ENCODE results near the gene VAPA.
A peak's percentile ranks its signal among the peaks of the same experiment; 100 is the strongest.
"Not testable (repeated sequence)": the region's sequence is repeated elsewhere in the genome, so short reads cannot be mapped to it uniquely, and the experiment has no call there.

The VAPA gene

DNA sequence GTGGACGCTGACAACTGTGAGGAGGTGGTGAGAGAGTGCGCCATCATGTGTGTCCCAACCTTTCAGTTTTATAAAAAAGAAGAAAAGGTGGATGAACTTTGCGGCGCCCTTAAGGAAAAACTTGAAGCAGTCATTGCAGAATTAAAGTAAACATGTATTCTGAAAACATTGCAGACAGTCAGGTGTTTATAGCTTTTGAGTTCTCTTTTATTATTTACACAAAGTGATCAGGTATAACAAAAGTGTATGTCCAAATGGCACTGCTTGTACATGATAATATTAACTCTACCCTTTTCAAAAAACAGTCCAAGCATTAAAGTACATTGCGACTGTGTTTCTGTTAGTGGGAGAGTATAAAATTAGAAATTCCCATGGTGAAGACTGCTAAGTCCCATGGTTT, 25.8 kb upstream of the VAPA start:
- no peak for DNase-seq

DNA sequence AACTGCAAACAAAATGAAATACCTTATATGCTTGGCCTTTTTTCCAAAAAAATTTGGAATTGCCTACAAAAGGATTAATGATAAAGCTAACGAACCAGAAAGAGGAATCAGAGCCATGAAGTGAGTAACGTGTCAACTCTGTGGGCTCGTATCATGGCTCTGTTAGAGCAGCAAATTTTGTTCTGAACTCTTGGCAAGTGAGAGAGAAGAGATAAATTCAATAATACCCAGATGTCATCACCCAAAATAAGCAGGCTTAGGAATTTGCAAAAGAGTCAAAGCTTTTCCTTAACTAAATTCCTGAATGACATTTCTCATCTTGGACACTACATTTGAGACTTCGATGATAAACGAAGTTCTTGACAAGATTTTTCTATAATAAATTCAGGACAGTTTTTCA, 23.6 kb upstream of the VAPA start:
- no peak for DNase-seq

DNA sequence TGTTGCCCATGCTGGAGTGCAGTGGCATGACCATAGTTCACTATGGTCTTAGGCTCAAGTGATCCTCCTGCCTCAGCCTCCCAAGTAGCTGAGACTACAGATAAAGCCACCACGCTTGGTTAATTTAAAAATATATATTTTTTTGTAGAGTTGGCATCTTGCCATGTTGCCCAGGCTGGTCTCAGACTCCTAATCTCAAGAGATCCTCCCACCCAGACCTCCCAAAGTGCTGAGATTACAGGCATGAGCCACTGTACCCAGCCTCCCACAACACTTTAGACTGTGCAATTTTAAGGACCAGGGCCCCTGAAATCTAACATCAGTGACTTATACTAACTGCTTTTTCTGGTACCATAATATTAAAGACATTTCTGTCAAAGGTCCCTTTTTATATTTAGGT, 22.9 kb upstream of the VAPA start:
- DNase-seq, result no peak

DNA sequence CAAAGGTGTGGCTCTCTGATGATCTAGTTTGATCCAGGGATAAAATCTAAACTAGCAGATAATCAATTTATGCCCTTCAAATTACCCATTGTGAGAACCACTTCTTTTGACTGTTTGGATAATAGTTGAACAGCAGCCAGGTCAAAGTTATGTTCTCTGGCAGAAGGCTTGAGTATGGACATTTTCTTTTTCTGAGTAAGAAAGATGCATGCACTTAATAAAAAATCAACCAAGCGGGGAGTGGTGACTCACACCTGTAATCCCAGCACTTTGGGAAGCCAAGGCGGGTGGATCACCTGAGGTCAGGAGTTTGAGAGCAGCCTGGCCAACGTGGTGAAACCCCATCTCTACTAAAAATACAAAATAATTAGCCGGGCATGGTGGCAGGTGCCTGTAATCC, 22.3 kb upstream of the VAPA start:
- DNase-seq, result not testable (repeated sequence)

DNA sequence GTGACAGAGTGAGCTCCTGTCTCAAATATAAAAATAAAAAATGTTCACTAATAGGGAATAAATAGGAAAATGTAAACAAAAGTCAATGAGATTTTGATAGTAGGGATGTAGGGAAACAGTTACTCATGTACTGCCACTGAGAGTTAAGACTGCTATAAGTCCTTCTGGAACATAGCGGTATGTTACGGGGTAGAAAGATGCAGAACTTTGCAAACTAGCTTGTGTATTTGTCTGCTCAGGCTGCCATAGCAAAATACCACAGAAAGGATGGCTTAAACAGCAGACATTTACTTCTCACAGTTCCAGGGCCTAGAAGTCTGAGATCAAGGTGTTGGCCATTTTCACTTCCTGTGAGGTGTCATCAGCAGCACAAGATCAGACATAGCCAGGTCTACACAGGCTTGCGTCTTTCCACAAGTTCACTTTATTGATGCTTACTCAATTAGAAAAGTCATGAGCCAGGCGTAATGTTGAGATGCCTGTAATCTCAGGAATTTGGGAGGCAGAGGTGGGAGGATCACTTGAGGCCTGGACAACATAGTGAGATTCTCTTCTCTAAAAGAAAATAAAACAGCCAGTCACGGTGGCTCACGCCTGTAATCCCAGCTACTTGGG, 19.3 kb upstream of the VAPA start:
- DNase-seq, result no peak

DNA sequence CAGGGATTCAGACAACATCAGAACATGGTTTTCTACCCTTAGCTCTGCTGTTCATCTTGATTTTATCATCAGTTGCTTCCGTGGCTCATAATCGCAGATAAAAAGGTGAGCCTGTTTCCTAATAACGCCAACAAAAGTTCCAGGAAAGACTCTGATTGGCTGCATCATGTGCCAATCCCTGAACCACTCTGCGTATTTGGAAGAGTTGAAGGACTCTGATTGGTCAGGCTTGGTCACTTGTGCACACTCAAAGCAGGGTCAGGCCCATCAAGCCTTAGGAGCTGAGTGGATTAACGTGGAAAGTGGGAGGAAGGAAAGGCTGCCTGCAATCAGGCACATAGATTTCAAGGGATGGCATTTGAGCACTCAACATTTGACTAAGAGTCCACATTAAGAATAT, 16.7 kb upstream of the VAPA start:
- no peak for DNase-seq

DNA sequence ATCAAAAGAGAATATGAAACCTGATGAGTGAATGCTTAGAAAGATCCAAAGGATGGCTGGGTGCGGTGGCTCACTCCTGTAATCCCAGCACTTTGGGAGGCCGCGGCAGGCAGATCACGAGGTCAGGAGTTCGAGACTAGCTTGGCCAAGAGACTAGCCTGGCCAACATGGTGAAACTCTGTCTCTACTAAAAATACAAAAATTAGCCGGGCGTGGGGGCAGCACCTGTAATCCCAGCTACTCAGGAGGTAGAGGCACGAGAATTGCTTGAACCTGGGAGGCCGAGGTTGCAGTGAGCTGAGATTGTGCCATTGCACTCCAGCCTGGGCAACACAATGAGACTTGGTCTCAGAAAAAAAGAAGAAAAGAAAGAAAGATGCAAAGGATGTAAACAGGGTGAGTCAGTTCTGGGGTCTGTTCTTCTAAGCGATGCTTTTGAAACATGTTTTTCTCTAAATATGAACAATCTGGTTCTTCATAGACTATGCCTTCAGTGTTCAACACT, 16.0 kb upstream of the VAPA start:
- DNase-seq, result not testable (repeated sequence)

DNA sequence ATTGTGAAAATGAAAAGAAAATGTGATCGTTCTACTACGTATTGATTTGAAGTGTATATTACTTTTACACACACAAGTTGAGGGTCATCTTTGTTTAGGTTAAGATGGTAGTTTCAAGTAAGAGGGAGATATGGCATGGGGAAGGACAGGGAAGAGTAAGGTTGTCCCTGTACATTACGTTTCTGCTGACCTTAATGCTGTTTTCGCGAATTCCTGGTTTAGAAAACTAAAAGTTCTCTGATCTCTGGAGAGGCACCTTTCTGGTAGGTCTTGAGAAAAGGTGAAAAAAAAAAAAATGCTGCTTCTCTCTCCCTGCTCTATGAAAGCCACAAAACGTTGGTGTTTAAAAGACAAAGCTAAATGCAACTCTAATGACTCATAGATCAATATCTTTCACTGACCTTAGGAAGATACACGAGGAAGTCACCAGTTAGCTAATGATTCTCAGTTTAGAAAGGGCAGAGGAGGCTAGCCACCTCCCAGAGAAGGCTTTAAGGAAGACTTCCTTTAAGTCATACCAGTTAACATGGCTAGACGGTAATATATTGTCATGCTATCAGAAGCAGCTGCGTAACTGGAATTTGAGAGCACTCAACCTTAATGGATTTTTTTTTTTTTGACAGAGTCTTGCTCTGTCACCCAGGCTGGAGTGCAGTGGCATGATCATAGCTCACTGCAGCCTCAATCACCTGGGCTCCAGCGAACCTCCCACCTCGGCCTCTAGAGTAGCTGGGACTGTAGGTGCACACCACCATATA, 14.8 kb upstream of the VAPA start:
- DNase-seq, result no peak

DNA sequence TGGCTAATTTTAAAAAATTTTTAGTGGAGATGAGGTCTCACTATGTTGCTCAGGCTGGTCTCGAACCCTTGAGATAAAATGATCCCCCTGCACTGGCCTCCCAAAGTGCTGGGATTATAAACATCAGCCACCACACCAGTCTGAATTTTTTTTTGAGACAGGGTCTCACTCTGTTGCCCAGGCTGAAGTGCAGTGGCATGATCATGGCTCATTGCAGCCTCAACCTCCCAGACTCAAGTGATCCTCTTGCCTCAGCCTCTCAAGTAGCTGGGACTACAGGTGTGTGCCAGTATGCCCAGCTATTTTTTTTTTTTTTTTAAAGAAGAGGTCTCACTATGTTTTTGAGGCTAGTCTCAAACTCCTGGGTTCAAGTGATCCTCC, 14.3 kb upstream of the VAPA start:
- DNase-seq, result not testable (repeated sequence)

DNA sequence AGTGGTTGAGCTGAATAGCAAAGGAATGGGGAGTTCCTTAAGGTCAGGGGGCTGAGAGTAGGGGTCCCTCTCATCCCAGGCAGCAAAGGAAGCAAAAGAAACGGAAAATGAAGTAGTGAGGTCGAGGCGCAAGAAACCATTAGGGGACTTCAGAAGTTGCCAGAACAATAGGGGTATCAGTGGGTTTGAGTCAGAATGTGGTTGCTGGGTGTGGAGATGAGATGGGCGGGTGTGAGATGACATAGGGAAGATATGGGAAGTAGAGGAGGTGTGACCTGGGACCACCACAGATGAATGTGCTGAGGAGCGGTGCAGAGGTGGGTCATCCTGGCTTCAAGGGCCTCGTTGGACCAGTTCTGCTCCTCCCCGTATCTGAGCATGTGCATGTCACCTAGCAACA, 13.1 kb upstream of the VAPA start:
- DNase-seq, result no peak

DNA sequence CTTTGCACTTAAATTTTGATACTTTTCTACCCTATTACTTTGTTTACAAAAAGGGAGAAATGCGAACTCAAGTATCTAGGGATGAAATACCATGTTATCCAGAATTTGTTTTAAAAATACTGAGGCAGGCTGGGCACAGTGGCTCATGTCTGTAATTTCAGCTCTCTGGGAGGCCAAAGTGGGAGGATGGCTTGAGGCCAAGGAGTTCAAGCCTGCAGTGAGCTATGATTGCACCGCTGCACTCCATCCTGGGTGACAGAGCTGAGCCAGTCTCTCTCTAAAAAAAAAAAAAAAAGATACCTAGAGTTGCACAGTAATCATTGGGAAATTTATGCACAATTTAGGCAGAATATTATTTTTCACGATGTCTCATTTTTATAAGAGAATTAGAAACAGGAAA, 12.4 kb upstream of the VAPA start:
- DNase-seq, result peak; percentile 14 to 51

DNA sequence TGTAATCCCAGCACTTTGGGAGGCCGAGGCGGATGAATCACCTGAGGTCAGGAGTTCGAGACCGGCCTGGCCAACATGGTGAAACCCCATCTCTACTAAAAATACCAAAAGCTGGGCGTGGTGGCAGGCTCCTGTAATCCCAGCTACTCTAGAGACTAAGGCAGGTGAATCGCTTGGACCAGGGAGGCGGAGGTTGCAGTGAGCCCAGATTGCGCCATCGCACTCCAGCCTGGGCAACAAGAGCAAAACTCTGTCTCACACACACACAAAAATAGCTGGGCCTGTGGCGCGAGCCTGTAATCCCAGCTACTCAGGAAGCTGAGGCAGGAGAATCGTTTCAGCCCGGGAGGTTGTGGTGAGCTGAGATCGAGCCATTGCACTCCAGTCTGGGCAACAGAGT, 11.6 kb upstream of the VAPA start:
- DNase-seq, result not testable (repeated sequence)

DNA sequence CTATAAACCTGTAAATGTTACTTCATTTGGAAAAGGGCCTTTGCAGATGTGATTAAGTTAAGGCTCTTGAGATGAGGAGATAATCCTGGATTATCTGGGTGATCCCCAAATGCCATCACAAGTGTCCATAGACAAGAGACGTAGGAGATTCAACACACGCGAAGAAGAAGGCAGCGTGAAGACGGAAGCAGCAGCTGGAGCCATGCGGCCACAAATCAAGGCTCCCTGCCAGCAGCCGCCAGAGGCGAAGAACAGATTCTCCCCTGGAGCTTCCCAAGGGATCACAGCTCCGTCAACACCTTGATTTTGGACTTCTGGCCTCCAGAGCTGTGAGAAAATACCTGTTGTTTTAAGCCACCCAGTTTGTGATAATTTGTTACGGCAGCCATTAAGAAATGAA, 11.0 kb upstream of the VAPA start:
- no peak for DNase-seq

DNA sequence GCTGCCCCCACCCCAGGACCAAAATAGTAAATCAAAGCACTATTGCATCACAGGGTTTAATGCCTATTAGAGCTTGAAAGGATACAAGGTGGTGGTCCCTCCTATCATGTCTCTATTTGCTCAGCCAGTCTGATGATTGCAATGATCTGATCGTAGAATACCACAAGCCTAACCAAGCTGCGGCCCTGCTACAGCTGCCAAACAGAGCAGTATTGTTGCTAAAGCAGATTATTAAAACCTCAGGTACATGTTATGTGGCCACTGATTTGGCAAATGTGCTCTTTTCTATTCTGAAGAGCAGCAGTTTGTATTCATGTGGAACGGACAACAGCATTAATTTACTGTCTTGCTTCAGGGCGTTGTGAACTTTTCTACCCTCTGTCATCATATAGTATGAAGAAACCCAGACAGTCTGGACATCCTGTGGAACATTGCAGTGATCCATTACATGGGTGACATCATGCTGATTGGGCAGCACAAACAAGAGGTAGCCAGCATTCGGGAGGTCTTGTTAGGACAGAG, 8.4 kb upstream of the VAPA start:
- no peak for DNase-seq

DNA sequence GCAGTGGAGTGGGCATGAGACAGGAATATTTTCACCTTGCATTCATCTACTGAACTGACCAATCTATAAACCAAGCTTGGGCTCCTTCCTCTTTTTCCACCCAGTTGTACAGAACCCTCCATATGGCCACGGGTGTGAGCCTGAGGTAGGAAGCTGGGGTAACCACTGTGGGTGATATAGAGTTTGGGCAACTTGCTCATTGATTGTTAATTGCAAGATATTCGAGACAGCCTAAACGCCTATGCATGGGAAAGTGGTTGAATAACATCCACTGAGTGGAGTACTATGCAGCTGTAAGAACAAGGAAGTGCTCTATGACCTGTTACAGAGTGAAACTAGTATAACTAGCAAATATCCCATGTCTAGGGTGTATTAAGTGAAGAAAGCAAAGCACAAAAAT, 7.3 kb upstream of the VAPA start:
- no peak for DNase-seq

DNA sequence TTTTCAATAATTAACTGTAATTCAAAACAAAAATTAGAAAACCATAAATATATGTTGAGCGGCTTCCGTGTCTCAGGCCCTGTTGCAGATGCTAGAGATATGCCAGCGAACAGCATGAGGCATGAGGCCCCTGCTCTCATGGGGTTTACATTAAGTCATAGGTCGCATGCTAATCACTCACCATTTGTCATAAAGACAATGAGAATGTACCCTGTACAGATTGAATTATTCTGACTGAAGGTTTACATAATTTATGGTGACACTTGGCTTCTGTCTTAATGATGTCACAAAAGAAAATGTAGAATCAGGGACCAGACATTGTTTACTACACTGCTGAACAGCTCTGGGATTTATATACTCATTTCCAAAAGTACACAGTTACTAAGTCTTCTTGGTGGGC, 5.9 kb upstream of the VAPA start:
- no peak for DNase-seq

DNA sequence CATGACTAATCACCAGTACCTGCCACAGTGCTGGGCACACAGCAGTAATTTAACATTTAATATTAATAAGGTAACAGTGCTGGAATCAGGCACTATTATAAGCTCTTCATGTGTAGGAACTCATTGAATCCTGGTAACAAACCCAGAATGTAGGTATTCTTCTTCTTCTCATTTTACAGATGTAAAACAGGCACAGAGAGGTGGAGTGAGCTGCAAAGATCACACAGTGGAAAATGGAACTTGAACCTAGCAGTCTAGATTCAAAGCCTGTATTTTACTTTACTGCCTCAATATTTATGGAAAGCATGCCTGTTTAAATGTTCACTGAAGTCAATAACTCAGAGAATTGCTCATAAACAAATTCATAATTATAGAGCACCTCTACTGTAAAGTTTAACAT, 3.7 kb upstream of the VAPA start:
- DNase-seq, result no peak

DNA sequence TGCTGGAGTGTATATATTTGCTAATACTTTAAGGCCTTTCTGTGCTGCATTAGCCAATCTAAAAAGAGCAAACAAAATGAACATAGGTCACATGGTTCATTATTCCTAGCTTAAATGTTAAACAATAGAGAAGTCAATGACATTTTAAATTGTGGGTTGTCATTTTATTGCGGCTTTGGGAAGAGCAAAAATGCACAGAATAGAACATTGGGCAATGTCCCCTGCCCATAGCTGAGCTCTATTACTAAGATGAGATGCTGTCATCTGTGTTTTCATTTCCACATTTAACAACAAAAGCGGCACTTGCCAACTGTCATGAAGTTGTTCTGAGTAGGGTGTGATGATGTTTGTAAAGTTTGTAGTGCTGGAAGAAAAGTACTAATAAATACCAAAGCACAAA, 3.2 kb upstream of the VAPA start:
- no peak for DNase-seq

DNA sequence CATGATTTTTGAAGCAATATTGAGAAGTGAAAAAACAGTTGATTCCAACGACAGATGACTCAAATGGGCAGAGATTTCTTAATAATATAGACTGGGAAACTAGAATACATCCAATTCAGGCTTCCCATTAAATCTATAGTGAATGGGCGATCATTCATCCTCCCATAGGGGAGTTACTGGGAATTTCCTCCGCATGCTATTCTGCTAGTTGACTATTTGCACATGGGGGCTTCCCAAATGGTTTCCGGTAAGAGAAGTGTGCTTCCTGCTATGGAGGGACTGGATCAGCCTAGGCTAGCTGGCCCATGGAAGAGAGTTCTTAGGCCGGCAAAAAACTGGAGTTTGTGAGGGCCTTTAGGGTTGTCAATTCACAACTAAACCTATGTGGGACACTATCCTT, 2.6 kb upstream of the VAPA start:
- DNase-seq, result no peak

DNA sequence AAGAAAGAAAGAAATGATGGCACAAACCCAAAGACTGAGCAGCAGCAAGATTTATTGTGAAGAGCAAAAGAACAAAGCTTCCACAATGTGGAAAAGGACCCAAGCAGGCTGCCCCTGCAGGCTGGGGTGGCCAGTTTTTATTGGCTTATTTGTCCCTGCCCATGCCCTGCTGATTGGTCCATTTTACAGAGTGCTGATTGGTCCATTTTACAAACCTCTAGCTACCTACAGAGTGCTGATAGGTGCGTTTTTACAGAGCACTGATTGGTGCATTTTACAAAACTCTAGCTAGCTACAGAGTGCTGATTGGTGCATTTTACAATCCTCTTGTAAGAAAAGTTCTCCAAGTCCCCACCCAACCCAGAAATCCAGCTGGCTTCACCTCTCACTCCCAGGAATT, 1.5 kb upstream of the VAPA start:
- not testable (repeated sequence) for DNase-seq

DNA sequence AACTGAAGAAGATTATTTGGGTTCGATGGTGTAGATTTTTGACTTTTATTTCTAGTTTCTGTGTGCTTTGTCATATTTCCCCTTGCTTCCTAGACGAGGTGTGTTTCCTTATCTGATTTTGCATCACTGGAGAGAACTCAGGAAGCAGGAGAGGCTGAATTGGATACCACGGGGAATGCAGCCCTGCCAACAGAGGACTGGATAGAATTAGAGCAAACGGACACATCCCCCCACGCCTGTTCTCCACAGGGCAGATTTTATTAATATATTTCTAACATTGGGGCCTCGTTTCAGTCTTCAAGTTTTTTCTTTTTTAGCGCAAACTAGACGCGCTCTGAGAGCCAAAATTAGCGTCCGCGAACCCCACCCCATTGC, 678 bp upstream of the VAPA start:
- DNase-seq, result no peak

DNA sequence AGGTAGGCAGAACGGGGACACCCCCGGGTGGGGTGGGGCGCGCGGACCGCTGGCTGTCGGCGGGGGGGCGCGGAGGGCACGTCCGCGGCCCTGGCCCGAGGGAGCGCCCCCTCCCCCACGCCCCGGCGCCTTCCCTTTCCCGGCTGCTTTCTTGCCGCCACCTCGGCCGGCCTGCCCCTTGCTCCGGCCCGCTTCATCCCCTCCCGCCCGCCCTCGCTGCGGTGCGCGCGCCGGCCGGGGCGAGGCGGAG, 443 bp downstream of the VAPA start:
- no peak for DNase-seq

DNA sequence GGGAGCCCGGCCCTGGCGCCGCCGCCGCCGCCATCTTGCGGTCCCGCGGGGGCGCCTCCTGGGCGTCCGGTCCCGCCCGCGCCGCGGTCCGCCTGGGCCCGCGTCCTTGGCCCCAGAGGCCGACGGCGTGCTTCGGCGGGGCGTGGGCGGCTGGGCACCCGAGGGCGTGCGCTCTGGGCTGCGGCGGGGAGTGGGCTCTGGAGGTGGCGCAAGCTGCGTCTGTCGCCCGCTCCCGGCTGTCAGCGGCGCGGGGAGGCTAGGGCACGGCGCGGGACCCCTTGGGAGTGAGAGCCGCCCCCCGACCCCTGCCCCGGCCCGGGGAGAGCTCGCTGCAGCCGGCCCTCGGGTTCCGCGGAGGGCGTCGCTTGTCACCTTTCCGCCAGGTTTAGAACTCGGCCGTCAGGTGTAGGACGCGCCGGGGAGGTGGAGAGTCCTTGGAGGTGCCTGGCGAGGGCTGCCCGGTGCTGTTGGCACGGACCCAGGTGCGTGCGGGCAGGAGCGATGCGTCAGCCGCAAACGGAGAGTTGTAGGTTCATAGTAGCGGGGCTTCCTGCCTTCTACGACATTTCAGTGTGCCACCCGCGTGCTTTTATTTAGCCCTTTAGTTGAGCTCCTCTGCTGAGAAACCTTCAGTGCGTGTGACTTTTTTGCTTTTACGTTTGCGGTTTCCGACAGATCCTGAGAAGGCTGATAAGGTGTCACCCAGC, 921 bp downstream of the VAPA start:
- DNase-seq, result peak; percentile 40 to 68
